Mesothelial cell of epicardium (in vitro differentiated cells): ENCODE measurements around the gene PGAM4. TPM values are rescaled to one million over a fixed set of nuclear protein-coding genes. Genes with fewer than 3 reads are reported as not detected.

Experiments
- DNase-seq, 2 experiments: peaks; one replicate each; pipeline ENCODE4 v3.0.0; 2021; ENCODE audit warnings: low spot score in 2 of 2; ENCODE audit not compliant: unreplicated experiment in 2 of 2
- H3K27ac Mint-ChIP-seq: 2 replicates; pipeline ENCODE4 v1.8.0; 2021; ENCODE audit warnings: mixed read lengths
- H3K27me3 Mint-ChIP-seq: 2 replicates; pipeline ENCODE4 v1.8.0; 2021; ENCODE audit warnings: low read depth, mixed read lengths
- H3K36me3 Mint-ChIP-seq: 2 replicates; pipeline ENCODE4 v1.8.0; 2021; ENCODE audit warnings: mixed read lengths
- H3K4me1 Mint-ChIP-seq: 2 replicates; pipeline ENCODE4 v1.8.0; 2021; ENCODE audit warnings: mixed read lengths
- H3K4me3 Mint-ChIP-seq: 2 replicates; pipeline ENCODE4 v1.8.0; 2021; ENCODE audit warnings: mild to moderate bottlenecking, moderate library complexity, mixed read lengths
- H3K9me3 Mint-ChIP-seq: 2 replicates; pipeline ENCODE4 v1.8.0; 2021; ENCODE audit warnings: mixed read lengths
- total RNA-seq: library from RNA; stranded (reverse); gene quantifications from 3 replicates; pipeline ENCODE4 v1.2.1, GENCODE V29; 2021
- TF ChIP-seq, protein P1 (sequence below): fragments of 200-600 bp; sonication (generic); IDR thresholded peaks from one replicate; pipeline ENCODE4 v1.5.0; 2021; ENCODE audit warnings: antibody characterized with exemption; ENCODE audit not compliant: unreplicated experiment

PGAM4 gene
- total RNA-seq, 1 donor from 2014 or later: not detected

DNA sequence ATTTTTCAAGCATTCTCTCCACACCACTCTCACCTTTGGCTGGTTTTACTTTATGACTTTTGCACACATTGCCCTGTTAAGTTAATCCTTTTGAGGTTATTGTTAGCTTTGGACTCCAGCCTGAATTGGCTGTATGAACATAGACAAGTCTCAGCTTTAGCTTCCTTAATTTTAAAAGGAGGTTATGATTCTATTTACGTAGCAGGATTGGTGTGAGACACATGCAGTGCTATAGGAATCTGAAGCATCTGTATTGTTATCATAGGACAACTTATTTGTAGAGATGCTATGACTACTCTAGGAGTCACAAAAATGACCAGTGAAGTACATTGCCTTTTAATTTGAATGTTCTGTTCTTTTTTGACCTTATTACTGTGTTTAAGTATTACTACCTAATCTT lies 15.7 kb downstream of the PGAM4 start:
- no peak overlapping the region for H3K4me3 Mint-ChIP-seq
- H3K9me3 Mint-ChIP-seq: peaks cover 25% of the 10 kb centered on the region
- no peak overlapping the region for H3K27ac Mint-ChIP-seq
- no peaks in the 10 kb centered on the region for H3K27me3 Mint-ChIP-seq
- peaks cover 4% of the 10 kb centered on the region for H3K36me3 Mint-ChIP-seq
- no peak for DNase-seq
- H3K4me1 Mint-ChIP-seq: no peaks in the 10 kb centered on the region
- TF ChIP-seq, protein P1, sequence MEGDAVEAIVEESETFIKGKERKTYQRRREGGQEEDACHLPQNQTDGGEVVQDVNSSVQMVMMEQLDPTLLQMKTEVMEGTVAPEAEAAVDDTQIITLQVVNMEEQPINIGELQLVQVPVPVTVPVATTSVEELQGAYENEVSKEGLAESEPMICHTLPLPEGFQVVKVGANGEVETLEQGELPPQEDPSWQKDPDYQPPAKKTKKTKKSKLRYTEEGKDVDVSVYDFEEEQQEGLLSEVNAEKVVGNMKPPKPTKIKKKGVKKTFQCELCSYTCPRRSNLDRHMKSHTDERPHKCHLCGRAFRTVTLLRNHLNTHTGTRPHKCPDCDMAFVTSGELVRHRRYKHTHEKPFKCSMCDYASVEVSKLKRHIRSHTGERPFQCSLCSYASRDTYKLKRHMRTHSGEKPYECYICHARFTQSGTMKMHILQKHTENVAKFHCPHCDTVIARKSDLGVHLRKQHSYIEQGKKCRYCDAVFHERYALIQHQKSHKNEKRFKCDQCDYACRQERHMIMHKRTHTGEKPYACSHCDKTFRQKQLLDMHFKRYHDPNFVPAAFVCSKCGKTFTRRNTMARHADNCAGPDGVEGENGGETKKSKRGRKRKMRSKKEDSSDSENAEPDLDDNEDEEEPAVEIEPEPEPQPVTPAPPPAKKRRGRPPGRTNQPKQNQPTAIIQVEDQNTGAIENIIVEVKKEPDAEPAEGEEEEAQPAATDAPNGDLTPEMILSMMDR: no peak

DNA sequence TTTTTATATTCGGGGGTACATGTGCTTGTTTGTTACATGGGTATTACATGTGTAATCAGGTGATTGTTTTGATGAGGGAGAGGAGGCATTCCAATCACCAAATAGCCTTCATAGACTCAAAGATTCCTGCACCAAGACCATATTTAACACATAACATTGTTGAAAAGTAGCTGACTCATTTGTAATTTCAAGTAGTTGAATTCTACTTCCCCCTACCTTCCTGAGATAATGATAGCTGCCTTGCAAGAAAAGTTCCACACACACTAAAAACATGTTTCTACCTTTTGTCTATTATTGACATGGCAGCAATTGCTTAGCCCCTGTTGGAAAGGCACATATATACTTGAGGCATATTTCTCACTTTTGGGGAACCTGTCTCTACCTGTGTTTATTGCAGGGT lies 16.1 kb downstream of the PGAM4 start:
- H3K4me1 Mint-ChIP-seq: no peaks in the 10 kb centered on the region
- no peak for DNase-seq
- H3K4me3 Mint-ChIP-seq: no peak overlapping the region
- H3K27me3 Mint-ChIP-seq: no peaks in the 10 kb centered on the region
- TF ChIP-seq, protein P1: no peak
- H3K27ac Mint-ChIP-seq: no peak overlapping the region
- peaks cover 2% of the 10 kb centered on the region for H3K36me3 Mint-ChIP-seq
- peaks cover 23% of the 10 kb centered on the region for H3K9me3 Mint-ChIP-seq

- Mint-ChIP-seq H3K27me3 (no peaks in the 10 kb centered on the region), H3K4me1 (no peaks in the 10 kb centered on the region), H3K36me3 (no peaks in the 10 kb centered on the region), H3K4me3 (no peak overlapping the region), H3K27ac (no peak overlapping the region), H3K9me3 (peaks cover 14% of the 10 kb centered on the region)
- TF ChIP-seq, protein P1: no peak
- no peak for DNase-seq
These were observed 17.3 kb downstream of the PGAM4 start for GRCh38 chrX:77952173-77952572.

GRCh38 chrX:77949840-77950239 lies 19.6 kb downstream of the PGAM4 start:
- no peak for DNase-seq
- no peak overlapping the region for H3K27ac Mint-ChIP-seq
- no peaks in the 10 kb centered on the region for H3K4me1 Mint-ChIP-seq
- no peak overlapping the region for H3K4me3 Mint-ChIP-seq
- peaks cover 8% of the 10 kb centered on the region for H3K9me3 Mint-ChIP-seq
- TF ChIP-seq, protein P1: no peak
- H3K27me3 Mint-ChIP-seq: no peaks in the 10 kb centered on the region
- peaks cover 2% of the 10 kb centered on the region for H3K36me3 Mint-ChIP-seq

GRCh38 chrX:77946571-77946970 lies 22.9 kb downstream of the PGAM4 start:
- peaks cover 8% of the 10 kb centered on the region for H3K9me3 Mint-ChIP-seq
- no peak overlapping the region for H3K4me3 Mint-ChIP-seq
- DNase-seq: no peak
- H3K27ac Mint-ChIP-seq: no peak overlapping the region
- no peaks in the 10 kb centered on the region for H3K4me1 Mint-ChIP-seq
- peaks cover 2% of the 10 kb centered on the region for H3K36me3 Mint-ChIP-seq
- TF ChIP-seq, protein P1: peak; percentile 71
- H3K27me3 Mint-ChIP-seq: no peaks in the 10 kb centered on the region
